Omental fat pad (tissue), 4 donors: ENCODE measurements around the gene SEC24A. TPM values are rescaled to one million over a fixed set of nuclear protein-coding genes. Genes with fewer than 3 reads are reported as not detected.

ENCODE experiments used
- ATAC-seq: fragments of 150-250 bp; one replicate; pipeline ENCODE4 v1.9.1; 2016; ENCODE audit warnings: mild to moderate bottlenecking, moderate library complexity; ENCODE audit not compliant: low FRiP score
- DNase-seq: peaks from one replicate; pipeline ENCODE4 v3.0.0-alpha.2; 2019; ENCODE audit warnings: low spot score
- total RNA-seq, 4 donors: library from RNA; depleted of rRNA; stranded (reverse); fragments of >200 nt; gene quantifications; one replicate each; pipeline ENCODE4 v1.1.0, GENCODE V29; 2016
- TF ChIP-seq, protein P1 (sequence below), 3 donors: fragments of 450-650 bp; IDR thresholded peaks; one replicate each; pipeline ENCODE4 v1.5.1; 2016 to 2017; ENCODE audit warnings: antibody characterized with exemption in 3 of 3, mild to moderate bottlenecking in 3 of 3, moderate library complexity in 2 of 3

The SEC24A gene
- total RNA-seq, 4 donors from 2014 or later = 20.6 to 33.4 (median 27.9) TPM

DNA sequence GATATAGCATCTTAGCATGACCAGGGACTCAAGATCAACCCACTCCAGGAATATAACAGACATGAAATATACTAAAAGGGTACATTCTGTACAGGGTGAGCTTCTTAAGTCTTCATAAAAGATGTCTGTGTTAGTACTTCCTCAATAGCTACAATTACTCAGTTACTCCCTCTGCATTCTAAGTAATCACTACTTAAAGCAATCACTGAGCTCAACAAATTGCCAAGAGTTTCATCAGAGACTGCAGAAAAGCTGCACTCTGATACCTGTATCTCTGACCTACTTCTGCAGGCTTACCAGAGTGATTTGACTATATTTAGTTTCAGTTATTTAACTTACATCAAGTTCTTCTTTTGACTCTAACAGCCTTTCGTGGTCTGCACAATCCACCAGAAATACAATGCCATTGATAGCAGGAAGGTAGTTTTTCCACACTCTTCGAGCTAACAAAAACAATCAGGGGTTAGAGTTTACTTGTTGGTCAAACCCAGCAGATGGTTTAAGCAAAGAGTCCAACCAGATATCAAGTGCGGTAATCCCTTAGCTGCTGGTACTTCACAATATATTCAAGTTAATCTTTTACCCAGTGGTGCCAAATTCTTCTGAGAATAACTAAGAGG lies 39.2 kb upstream of the SEC24A start:
- ATAC-seq = no peak
- TF ChIP-seq, protein P1, sequence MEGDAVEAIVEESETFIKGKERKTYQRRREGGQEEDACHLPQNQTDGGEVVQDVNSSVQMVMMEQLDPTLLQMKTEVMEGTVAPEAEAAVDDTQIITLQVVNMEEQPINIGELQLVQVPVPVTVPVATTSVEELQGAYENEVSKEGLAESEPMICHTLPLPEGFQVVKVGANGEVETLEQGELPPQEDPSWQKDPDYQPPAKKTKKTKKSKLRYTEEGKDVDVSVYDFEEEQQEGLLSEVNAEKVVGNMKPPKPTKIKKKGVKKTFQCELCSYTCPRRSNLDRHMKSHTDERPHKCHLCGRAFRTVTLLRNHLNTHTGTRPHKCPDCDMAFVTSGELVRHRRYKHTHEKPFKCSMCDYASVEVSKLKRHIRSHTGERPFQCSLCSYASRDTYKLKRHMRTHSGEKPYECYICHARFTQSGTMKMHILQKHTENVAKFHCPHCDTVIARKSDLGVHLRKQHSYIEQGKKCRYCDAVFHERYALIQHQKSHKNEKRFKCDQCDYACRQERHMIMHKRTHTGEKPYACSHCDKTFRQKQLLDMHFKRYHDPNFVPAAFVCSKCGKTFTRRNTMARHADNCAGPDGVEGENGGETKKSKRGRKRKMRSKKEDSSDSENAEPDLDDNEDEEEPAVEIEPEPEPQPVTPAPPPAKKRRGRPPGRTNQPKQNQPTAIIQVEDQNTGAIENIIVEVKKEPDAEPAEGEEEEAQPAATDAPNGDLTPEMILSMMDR (IDR thresholded peaks at IDR 0.05) = no peak
- no peak for DNase-seq

DNA sequence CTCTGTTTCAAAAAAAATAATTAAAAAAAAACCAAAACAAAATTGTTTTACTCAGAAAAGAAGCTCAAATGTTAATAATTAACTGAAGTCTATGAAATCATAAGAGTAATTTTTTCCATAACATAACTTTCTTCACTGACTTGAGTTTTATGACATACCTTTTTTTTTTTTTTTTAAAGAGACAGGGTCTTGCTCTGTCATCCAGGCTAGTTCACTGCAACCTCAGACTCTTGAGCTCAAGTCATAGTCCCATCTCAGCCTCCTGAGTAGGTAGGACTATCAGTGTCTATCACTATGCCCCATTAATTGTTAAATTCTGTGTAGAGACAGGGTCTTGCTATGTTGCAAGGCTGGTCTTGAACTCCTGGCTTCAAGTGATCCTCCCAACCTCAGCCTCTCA lies 37.9 kb upstream of the SEC24A start:
- TF ChIP-seq, protein P1 (IDR thresholded peaks at IDR 0.05) = no peak
- ATAC-seq = no peak

DNA sequence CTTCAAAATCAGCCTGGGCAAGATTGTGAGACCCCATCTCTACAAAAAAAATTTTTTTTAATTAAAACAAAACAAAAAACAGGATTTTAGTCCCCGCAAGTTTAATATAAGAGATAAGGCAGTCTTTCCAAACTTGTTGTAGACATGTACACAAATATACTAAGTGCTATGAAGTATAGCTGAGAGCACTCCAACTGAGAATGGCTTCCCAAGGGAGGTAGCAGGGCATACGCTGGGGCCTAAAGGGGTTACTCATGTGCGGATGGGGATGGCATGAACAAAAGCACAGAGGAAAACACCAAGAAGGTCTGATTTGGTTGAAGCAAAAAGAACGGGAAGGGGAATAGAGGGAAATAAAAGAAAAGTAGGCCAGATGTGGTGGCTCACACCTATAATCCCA lies 37.1 kb upstream of the SEC24A start:
- no peak for ATAC-seq
- DNase-seq = no peak
- TF ChIP-seq, protein P1 (IDR thresholded peaks at IDR 0.05) = no peak

More for the DNA sequence above, 37.9 kb upstream of the SEC24A start:
- no peak for DNase-seq

DNA sequence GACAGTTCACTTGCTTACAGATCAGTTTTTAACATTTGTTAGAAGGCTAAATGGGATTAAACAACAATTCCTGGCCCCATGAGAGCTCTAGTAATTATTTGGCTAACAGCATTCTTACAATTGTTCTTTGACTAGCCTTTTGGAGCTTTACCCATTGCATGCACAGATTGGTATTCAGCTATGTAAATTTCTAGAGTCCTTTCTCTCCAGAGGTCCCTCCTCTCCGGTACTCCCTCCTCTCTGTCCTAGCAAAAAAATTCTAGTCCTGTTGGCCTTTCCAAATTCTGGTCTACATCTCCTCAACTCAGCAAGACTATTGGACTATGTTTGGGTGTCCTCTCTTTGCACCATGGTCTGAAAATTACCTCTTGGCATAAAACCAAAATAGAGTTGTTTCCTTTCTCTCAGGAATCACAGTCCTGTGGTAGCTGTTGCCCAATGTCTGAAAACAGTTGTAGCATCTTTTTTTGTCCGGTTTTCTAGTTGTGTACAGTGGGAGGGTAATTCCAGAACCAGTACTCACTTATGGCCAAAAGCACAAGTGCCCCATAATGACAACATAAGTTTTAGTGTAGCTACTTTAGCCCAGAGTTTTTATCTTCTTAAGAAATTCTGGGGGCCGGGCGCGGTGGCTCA lies 34.0 kb upstream of the SEC24A start:
- TF ChIP-seq, protein P1 (IDR thresholded peaks at IDR 0.05) = no peak
- DNase-seq (no peak), ATAC-seq (no peak)

DNA sequence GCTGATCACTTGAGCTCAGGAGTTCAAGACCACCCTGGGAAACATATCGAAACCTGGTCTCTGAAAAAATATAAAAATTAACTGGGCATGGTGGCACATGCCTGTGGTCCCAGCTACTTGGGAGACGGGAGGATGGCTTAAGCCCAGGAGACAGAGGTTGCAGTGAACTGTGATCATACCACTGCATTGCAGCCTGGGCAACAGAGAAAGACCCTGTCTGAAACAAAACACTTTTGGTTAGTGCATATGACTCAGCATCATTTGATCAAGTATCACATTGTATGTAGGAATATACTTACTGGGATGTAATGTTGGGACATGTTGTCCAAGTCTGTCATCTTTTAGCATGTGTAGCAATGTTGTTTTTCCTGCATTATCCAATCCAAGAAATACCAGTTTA lies 28.0 kb upstream of the SEC24A start:
- TF ChIP-seq, protein P1 (IDR thresholded peaks at IDR 0.05) = no peak
- no peak for DNase-seq
- no peak for ATAC-seq

DNA sequence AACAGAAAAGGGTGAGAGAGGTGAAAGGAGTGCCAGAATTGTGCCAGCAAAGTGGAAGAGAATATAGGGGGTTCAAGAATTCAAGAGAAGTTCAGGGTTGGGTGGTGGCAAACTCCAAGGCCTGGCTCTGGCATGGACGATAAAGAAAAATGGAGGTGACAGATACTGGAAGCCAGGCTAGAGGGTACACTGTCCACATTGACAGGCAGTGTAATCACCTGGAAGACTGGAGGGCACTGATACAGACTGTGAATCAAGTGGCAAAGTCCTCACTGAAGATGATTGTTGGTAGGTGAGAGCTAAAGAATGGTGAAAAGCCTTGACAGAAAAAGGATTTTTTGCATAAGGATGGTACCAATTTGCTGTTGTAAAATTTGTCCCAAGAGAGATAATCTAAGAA lies 23.0 kb upstream of the SEC24A start:
- DNase-seq = no peak
- TF ChIP-seq, protein P1 (IDR thresholded peaks at IDR 0.05) = no peak
- no peak for ATAC-seq
